Memory B cell (primary cell): ENCODE results near the gene LYRM2.
"Not testable (repeated sequence)": the region's sequence is repeated elsewhere in the genome, so short reads cannot be mapped to it uniquely, and the experiment has no call there.

Experiments
- ATAC-seq: fragments of 150-1000 bp; cut with Tn5 transposase; 2 replicates; pipeline ENCODE4 v1.10.0; 2021; ENCODE audit warnings: low read depth, mild to moderate bottlenecking, moderate library complexity
- DNase-seq, 2 donors: peaks; one replicate each; pipeline ENCODE4 v3.0.0; 2022; ENCODE audit warnings: low spot score in 2 of 2
- H3K27ac Mint-ChIP-seq: one replicate; pipeline ENCODE4 v1.8.0; 2022; ENCODE audit warnings: mild to moderate bottlenecking, moderate library complexity, mixed read lengths
- H3K27me3 Mint-ChIP-seq: one replicate; pipeline ENCODE4 v1.8.0; 2022; ENCODE audit warnings: mixed read lengths
- H3K36me3 Mint-ChIP-seq: one replicate; pipeline ENCODE4 v1.8.0; 2022; ENCODE audit warnings: mild to moderate bottlenecking, mixed read lengths
- H3K4me1 Mint-ChIP-seq: one replicate; pipeline ENCODE4 v1.8.0; 2022; ENCODE audit warnings: mixed read lengths
- H3K4me3 Mint-ChIP-seq: one replicate; pipeline ENCODE4 v1.8.0; 2022; ENCODE audit warnings: mild to moderate bottlenecking, moderate library complexity, mixed read lengths
- H3K9me3 Mint-ChIP-seq: one replicate; pipeline ENCODE4 v1.8.0; 2022; ENCODE audit warnings: mixed read lengths

The LYRM2 gene

GRCh38 chr6:89667872-89668556 lies 29.5 kb upstream of the LYRM2 start:
- ATAC-seq (no peak), DNase-seq (no peak)

GRCh38 chr6:89662659-89663223 lies 24.2 kb upstream of the LYRM2 start:
- DNase-seq (no peak), ATAC-seq (no peak)
- H3K27me3 Mint-ChIP-seq: no peaks in the 10 kb centered on the region
- H3K4me1 Mint-ChIP-seq: no peaks in the 10 kb centered on the region
- H3K27ac Mint-ChIP-seq: peak overlapping the region; percentile 43
- no peak overlapping the region for H3K4me3 Mint-ChIP-seq
- peaks cover 30% of the 10 kb centered on the region for H3K36me3 Mint-ChIP-seq
- H3K9me3 Mint-ChIP-seq: no peaks in the 10 kb centered on the region

More at GRCh38 chr6:89667872-89668556, 29.5 kb upstream of the LYRM2 start:
- Mint-ChIP-seq H3K9me3 (no peaks in the 10 kb centered on the region), H3K36me3 (peaks cover 22% of the 10 kb centered on the region), H3K27ac (no peak overlapping the region), H3K27me3 (no peaks in the 10 kb centered on the region), H3K4me1 (no peaks in the 10 kb centered on the region), H3K4me3 (no peak overlapping the region)

- Mint-ChIP-seq H3K27ac (no peak overlapping the region), H3K4me1 (no peaks in the 10 kb centered on the region), H3K4me3 (no peak overlapping the region)
These were observed 23.0 kb upstream of the LYRM2 start for GRCh38 chr6:89661559-89661958.

GRCh38 chr6:89660981-89661380 lies 22.4 kb upstream of the LYRM2 start:
- H3K36me3 Mint-ChIP-seq: peaks cover 36% of the 10 kb centered on the region
- no peaks in the 10 kb centered on the region for H3K4me1 Mint-ChIP-seq
- H3K4me3 Mint-ChIP-seq: no peak overlapping the region
- H3K9me3 Mint-ChIP-seq: no peaks in the 10 kb centered on the region
- DNase-seq: no peak
- no peak for ATAC-seq
- H3K27ac Mint-ChIP-seq: no peak overlapping the region
- no peaks in the 10 kb centered on the region for H3K27me3 Mint-ChIP-seq

More at GRCh38 chr6:89661559-89661958, 23.0 kb upstream of the LYRM2 start:
- Mint-ChIP-seq H3K9me3 (no peaks in the 10 kb centered on the region), H3K27me3 (no peaks in the 10 kb centered on the region), H3K36me3 (peaks cover 40% of the 10 kb centered on the region)
- ATAC-seq (no peak), DNase-seq (no peak)

GRCh38 chr6:89657445-89658158 lies 19.1 kb upstream of the LYRM2 start:
- ATAC-seq (no peak), DNase-seq (no peak)
- peaks cover 2% of the 10 kb centered on the region for H3K4me1 Mint-ChIP-seq
- H3K27ac Mint-ChIP-seq: no peak overlapping the region
- H3K9me3 Mint-ChIP-seq: no peaks in the 10 kb centered on the region
- H3K36me3 Mint-ChIP-seq: peaks cover 40% of the 10 kb centered on the region
- H3K27me3 Mint-ChIP-seq: no peaks in the 10 kb centered on the region
- no peak overlapping the region for H3K4me3 Mint-ChIP-seq

- Mint-ChIP-seq H3K9me3 (no peaks in the 10 kb centered on the region), H3K27ac (no peak overlapping the region), H3K36me3 (peaks cover 40% of the 10 kb centered on the region), H3K4me1 (peaks cover 2% of the 10 kb centered on the region), H3K4me3 (no peak overlapping the region), H3K27me3 (no peaks in the 10 kb centered on the region)
- no peak for ATAC-seq
- no peak for DNase-seq
These were observed 16.6 kb upstream of the LYRM2 start for GRCh38 chr6:89655122-89655521.

- ATAC-seq: no peak
- no peak overlapping the region for H3K27ac Mint-ChIP-seq
- H3K4me1 Mint-ChIP-seq: peaks cover 2% of the 10 kb centered on the region
- no peak for DNase-seq
- H3K27me3 Mint-ChIP-seq: no peaks in the 10 kb centered on the region
- peaks cover 30% of the 10 kb centered on the region for H3K36me3 Mint-ChIP-seq
- no peaks in the 10 kb centered on the region for H3K9me3 Mint-ChIP-seq
- H3K4me3 Mint-ChIP-seq: no peak overlapping the region
These were observed 12.0 kb upstream of the LYRM2 start for GRCh38 chr6:89650579-89650978.

- Mint-ChIP-seq H3K27ac (no peak overlapping the region), H3K4me1 (peaks cover 2% of the 10 kb centered on the region), H3K9me3 (no peaks in the 10 kb centered on the region), H3K36me3 (peaks cover 29% of the 10 kb centered on the region), H3K4me3 (no peak overlapping the region), H3K27me3 (no peaks in the 10 kb centered on the region)
- ATAC-seq: no peak
- no peak for DNase-seq
These were observed 11.1 kb upstream of the LYRM2 start for GRCh38 chr6:89649682-89650081.

- ATAC-seq: no peak
- H3K36me3 Mint-ChIP-seq: peaks cover 29% of the 10 kb centered on the region
- no peak overlapping the region for H3K4me3 Mint-ChIP-seq
- no peaks in the 10 kb centered on the region for H3K9me3 Mint-ChIP-seq
- H3K27ac Mint-ChIP-seq: peak overlapping the region; percentile 73
- no peak for DNase-seq
- no peaks in the 10 kb centered on the region for H3K27me3 Mint-ChIP-seq
- H3K4me1 Mint-ChIP-seq: peaks cover 3% of the 10 kb centered on the region
These were observed 6.3 kb upstream of the LYRM2 start for GRCh38 chr6:89644864-89645263.

- ATAC-seq (no peak), DNase-seq (no peak)
- no peak overlapping the region for H3K27ac Mint-ChIP-seq
- peaks cover 29% of the 10 kb centered on the region for H3K36me3 Mint-ChIP-seq
- no peaks in the 10 kb centered on the region for H3K27me3 Mint-ChIP-seq
- H3K4me3 Mint-ChIP-seq: no peak overlapping the region
- H3K4me1 Mint-ChIP-seq: peaks cover 11% of the 10 kb centered on the region
- no peaks in the 10 kb centered on the region for H3K9me3 Mint-ChIP-seq
These were observed 4.9 kb upstream of the LYRM2 start for GRCh38 chr6:89643406-89643805.

- Mint-ChIP-seq H3K36me3 (peaks cover 28% of the 10 kb centered on the region), H3K4me3 (no peak overlapping the region), H3K4me1 (peaks cover 11% of the 10 kb centered on the region), H3K9me3 (no peaks in the 10 kb centered on the region), H3K27ac (no peak overlapping the region), H3K27me3 (no peaks in the 10 kb centered on the region)
- ATAC-seq (no peak), DNase-seq (no peak)
These were observed 4.4 kb upstream of the LYRM2 start for GRCh38 chr6:89642956-89643355.

GRCh38 chr6:89641581-89641980 lies 3.0 kb upstream of the LYRM2 start:
- not testable (repeated sequence) for H3K27ac Mint-ChIP-seq, DNase-seq, H3K9me3 Mint-ChIP-seq, H3K4me3 Mint-ChIP-seq, ATAC-seq, H3K27me3 Mint-ChIP-seq
- Mint-ChIP-seq H3K4me1 (peaks cover 11% of the 10 kb centered on the region), H3K36me3 (peaks cover 24% of the 10 kb centered on the region)

GRCh38 chr6:89640804-89641203 lies 2.3 kb upstream of the LYRM2 start:
- H3K9me3 Mint-ChIP-seq: no peaks in the 10 kb centered on the region
- no peak for DNase-seq
- H3K27me3 Mint-ChIP-seq: no peaks in the 10 kb centered on the region
- H3K36me3 Mint-ChIP-seq: peaks cover 27% of the 10 kb centered on the region
- no peak overlapping the region for H3K4me3 Mint-ChIP-seq
- ATAC-seq: no peak
- H3K27ac Mint-ChIP-seq: peak overlapping the region; percentile 69
- peaks cover 12% of the 10 kb centered on the region for H3K4me1 Mint-ChIP-seq

GRCh38 chr6:89637960-89638319 lies 607 bp downstream of the LYRM2 start:
- no peak for DNase-seq
- no peak for ATAC-seq
- H3K27me3 Mint-ChIP-seq: no peaks in the 10 kb centered on the region

More at GRCh38 chr6:89637960-89638319, 607 bp downstream of the LYRM2 start:
- H3K27ac Mint-ChIP-seq: peak overlapping the region; percentile 96
- H3K4me1 Mint-ChIP-seq: peaks cover 14% of the 10 kb centered on the region
- H3K9me3 Mint-ChIP-seq: no peaks in the 10 kb centered on the region
- H3K4me3 Mint-ChIP-seq: peak overlapping the region; percentile 91
- peaks cover 16% of the 10 kb centered on the region for H3K36me3 Mint-ChIP-seq
